Muscle of back (tissue), 11 donors: ENCODE measurements around the gene GARIN3. TPM values are rescaled to one million over a fixed set of nuclear protein-coding genes. Genes with fewer than 3 reads are reported as not detected.

Experiments used
- DNase-seq, 3 donors: peaks; one replicate each; pipeline versions ENCODE4 v3.0.0 to v3.0.0-alpha.2; 2013
- polyA plus RNA-seq, 10 donors: library from polyadenylated mRNA; unstranded; fragments of 120-200 nt; gene quantifications; one replicate each; pipeline ENCODE4 v1.2.1, GENCODE V29; 2013; ENCODE audit not compliant: insufficient read length in 10 of 10

GARIN3 gene
- polyA plus RNA-seq, 10 donors, result not detected

DNA sequence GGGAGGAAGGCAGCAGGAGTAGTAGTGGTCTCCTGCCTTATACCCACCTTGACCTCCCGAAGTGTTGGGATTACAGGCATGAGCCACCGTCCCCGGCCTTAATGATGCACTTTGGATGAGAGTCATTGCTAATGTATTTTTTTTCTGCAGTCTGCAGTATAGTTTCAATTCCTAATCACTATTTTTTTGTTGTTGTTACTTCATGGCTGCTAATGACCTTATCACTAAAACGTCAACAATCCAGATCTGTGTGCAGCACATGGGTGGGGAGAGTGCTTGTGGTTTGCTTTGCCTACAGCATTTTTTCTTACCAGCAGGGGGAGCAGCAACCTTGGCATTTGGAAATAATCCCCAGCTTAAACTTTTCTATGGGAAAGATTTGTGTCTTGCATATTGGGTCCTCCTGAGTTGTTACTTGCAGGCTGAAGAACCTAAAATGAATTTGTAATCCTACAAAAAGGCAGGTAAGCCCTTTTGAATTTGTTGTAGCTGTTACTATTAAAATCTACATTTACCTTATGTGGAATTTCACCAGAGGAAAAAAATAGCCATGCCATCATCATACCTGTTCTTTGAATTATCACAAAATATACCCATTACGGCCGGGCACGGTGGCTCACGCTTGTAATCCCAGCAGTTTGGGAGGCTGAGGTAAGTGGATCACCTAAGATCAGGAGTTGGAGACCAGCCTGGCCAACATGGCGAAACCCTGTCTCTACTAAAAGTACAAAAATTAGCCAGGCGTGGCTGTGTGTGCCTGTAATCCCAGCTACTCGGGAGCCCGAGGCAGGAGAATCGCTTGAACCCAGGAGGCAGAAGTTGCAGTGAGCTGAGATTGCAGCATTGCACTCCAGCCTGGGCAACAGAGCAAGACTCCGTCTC, 17.1 kb downstream of the GARIN3 start:
- DNase-seq, result peak; percentile 68 to 81 (median 76)

DNA sequence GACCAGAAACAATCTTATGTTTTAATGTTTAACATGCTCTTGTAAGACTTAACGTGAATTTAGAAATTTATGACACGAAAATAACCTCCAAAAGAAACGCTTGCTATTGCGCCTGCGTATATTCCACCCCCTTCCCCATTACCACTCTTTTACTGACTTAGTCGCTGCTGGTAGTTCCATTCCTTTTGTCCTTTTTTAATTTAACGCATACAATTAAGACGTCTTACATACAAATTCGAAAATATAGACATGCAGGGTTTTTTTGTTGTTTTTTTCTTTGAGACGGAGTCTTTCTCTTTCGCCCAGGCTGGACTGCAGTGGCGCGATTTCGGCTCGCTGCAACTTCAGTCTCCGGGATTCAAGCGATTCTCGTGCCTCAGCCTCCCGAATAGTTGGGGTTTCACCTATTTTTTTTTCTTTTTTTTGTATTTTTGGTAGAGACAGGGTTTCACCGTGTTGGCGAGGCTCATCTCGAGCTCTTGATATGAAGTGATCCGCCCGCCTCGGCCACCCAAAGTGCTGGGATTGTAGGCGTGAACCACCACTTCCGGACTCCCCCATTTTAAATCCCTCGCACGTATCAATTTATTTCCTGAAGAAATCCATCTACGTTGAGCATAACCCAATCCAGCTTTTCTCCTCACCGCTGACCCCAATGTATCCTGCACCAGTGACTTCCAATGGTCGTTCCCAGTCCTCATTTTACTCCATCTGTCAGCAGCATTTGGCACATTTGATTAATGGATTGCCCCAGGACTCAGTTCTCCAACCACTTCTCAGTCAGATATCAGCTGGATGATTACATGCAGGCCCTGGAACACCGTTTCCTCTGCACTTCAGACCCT, 22.7 kb downstream of the GARIN3 start:
- peak in 1 of 3 donors; percentile 53 for DNase-seq

DNA sequence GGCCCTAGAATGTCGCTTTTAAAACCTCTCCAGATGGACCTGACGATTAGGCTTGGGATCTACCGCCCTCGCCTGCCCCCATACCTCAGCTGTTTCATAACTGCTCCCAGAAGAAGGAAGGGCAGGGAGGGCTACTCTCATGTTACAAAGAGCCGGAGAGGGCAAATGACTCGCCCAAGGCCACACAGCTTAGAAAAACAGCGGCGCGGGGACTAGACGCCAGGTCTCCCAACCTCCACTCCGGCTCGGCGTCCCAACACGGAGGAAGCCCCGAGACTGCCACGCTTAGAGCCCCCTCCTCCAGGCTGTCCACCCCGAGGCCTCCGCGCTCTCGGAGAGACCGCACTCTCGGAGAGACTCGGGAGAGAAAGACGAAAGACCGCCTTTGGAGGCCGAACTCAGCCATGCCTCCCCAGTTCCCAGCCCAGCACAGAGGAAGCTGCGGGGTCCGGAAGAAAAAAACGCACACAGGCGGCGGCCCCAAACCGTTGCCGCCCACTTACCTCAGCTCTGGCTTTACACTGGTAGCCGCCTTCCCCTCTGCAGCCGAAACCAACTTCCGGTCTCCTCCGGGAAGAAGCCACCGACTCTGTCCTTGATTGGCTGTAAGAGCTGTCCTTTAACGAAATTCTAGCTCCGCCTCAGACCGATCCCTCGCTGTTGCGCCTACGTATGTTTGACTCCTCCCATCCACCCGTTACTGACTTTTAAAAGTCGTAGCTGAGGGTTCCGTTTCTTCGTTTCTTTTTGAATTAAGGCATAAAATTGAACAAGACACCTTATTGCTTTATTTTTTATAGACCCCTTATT, 23.5 kb downstream of the GARIN3 start, which contains the start of gene MED7:
Gene MED7, minus strand, starts transcription at position 549 of the 810 bp plus-strand sequence. CDS start 3,434 bp downstream, outside the sequence.
- DNase-seq, result peak; percentile 99 to 100 (median 99)

DNA sequence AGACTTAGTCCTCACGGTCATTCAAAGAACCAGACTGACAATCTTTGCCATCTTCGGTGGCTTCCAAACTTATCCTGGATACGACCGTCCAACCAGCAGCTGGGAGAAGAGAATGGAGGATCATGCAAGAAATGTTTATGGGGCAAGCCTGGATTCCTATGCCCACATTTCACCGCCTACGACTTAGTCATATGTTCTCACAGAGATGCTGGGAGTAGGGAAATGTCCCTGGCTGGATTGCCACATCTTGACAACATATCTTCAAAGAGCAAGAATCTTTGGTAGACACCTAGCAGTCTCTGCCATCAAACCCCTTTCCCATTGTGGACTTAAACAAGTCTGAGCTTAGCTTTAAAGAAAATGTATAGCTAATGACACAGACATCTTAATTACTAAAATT, 28.4 kb downstream of the GARIN3 start:
- DNase-seq, result no peak

DNA sequence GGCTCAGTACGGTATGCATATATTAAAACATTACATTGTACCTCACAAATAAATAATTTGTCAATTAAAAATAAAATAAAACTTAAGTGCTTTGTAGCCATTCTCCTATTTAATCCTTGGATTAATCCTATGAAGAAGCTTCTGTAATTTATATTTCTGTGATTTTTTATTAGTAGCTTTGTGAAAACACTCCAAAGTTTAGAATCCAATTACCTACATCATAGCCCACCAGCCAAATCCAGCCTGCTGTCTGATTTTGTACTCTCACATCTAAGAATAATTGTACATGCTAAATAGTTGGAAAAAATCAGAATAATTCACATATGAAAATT, 33.8 kb downstream of the GARIN3 start:
- DNase-seq, result no peak

DNA sequence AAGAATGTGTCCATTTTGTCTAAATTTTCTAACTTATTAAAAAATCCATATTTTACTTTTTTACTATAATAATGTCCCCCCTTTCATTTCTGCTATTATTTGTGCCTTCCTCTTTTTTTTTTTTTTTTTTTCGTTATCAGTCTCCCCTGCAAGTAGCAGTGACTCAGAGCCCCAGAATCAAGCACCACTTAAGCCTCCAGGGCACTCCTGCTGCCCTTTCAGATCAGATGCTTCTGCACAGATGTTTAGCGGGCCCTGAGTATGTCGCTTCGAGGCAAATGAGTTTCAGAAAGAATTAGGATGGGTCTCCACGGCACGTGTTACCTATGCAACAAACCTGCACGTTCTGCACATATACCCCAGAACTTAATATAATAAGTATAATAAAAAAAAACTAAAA, 35.1 kb downstream of the GARIN3 start:
- no peak for DNase-seq

DNA sequence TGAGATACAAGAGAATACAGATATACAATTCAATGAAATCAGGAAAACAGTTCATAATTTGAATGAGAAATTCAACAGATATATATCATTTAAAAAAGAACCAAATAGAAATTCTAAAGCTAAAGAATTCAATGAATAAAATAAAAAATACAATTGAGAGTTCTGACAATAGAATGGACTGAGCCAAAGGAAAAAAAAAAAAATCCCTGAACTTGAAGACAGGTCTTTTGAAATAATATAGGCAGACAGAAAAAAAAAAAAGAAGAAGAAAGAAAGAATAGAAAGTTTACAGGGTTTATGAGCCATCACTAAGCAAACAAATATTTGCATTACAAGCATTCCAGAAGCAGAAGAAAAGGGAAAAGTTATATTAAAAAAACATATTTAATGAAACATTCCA, 44.4 kb downstream of the GARIN3 start:
- no peak for DNase-seq

DNA sequence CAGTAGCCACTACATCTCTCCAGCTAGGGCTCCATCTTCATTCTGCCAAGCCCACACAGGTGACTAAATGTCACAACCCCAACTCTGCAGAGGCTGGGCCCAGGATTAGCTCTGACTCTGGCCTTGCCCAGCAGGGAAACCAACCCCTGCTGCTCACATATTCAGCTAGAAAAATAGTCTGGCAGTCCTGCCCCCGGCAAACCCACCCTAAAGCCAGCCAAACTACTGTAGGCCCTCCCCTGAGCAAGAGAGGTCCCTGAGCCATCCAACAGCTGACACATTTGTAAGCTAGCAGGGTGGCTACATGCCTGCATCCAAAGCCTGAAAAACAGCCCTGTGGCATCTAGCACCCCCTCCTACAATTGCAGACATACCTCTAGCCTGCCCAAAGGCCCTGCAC, 46.0 kb downstream of the GARIN3 start:
- no peak for DNase-seq

DNA sequence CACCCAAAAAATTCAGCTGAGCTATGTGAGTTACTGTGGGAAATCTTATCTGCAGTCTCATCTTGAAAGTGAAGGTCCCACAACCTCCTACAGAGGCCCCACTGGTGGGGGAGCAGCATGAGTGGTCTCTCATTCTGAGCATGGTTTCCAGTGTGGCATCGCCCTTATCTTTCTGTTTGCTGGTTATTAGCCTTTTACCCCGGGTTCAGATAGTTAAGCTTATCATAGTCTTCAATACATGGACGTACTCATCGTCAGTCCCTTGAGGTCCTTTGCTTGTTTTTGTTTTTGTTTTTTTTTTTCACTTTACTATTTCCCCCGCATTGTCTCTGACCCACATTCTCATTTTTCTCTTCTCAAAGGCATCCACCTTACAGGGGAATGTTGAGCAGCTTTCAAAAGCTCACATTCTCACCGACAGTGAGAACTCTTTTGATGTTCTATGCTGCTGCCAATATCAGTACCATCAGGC, 49.5 kb downstream of the GARIN3 start:
- DNase-seq, result no peak

DNA sequence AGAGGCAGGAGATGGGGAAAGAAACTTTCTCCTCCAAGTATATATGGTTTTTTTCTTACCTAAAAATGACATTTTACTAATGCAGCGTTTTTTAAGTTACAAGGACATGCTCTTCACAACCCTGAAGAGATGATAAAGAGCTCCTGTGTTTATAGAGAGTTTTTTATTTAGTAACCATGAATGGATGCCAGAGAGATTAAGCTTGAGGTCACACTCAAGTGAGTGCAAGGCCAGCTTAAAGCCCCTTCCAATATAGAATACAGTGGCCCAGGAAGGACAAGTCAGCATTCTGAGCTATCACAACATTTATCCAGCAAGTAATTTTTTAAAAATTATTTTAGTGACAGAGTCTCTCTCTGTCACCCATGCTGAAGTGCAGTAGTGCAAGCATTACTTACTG, 50.6 kb downstream of the GARIN3 start:
- peak in 1 of 3 donors; percentile 28 for DNase-seq

DNA sequence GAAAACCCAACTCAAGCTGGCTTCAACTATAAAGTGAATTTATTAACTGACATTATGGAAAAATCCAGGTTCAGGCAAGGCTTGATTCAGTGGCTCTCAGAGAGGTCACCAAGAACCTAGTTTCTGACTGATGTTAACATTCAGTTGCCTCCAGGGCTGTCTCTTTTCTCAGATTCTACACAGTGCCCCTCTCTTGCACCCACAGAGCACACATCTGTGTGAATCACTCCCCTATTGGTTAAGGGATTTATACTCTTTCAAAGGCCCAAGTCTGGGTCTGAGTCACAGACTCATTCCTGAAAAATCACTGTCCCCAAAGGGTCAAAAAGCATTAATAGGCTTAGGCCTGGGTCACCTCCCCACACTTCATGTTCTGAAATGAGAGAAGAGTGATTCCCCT, 51.1 kb downstream of the GARIN3 start:
- DNase-seq, result no peak

DNA sequence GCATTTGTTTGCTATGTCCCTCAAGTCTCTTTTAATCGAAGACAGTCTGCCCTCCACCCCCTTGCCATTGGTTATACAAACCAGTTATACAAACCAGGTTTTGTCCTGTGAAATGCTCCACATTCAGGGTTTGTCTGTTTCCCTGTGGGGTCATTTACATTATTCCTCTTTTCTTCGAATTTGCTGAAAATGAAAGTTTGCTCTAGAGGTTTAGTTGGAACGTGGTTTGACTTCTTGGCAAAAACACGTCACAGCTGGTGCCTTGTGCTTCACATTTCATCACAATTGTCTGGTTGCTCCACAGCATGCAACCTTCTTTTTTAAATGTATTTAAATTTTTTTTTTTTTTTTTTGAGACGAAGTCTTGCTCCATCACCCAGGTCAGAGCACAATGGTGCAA, 53.1 kb downstream of the GARIN3 start:
- DNase-seq, result peak; percentile 27 to 86 (median 59)

Other genes with a start within 250 kb of the GARIN3 start
- gene TIMD4, start 203.0 kb downstream of the GARIN3 start, polyA plus RNA-seq, result 1 to 10 TPM; 1.5 to 7.6 (median 3.3) TPM
- under 1 TPM in 3 of 10 donors, not detected in 7; 0.11 to 0.46 (median 0.16) TPM for gene HAVCR1, start 107.1 kb downstream of the GARIN3 start, polyA plus RNA-seq
- gene HAVCR2, start 57.2 kb downstream of the GARIN3 start, polyA plus RNA-seq, result 1 to 10 TPM; 1.5 to 3.1 (median 2.3) TPM
- 10 to 100 TPM; 11.2 to 13.7 (median 12.4) TPM for gene MED7, start 23.4 kb downstream of the GARIN3 start, polyA plus RNA-seq
- gene ITK, start 14.6 kb upstream of the GARIN3 start, polyA plus RNA-seq, result 10 to 100 TPM in 1 of 10 donors, 1 to 10 TPM in 1, under 1 TPM in 8; 0.15 to 12.4 (median 0.49) TPM
- gene CYFIP2, start 99.9 kb upstream of the GARIN3 start, polyA plus RNA-seq, result 10 to 100 TPM in 2 of 10 donors, 1 to 10 TPM in 8; 4.0 to 15.4 (median 7.2) TPM